Spleen (tissue), 7 donors: ENCODE measurements around the gene ZFC3H1.

Experiments
- POLR2A ChIP-seq, 3 donors: fragments of 450-650 bp; IDR thresholded peaks; one replicate each; pipeline ENCODE4 v1.5.1; 2017; ENCODE audit warnings: antibody characterized with exemption in 3 of 3, mild to moderate bottlenecking in 1 of 3
- POLR2AphosphoS5 ChIP-seq, 3 donors: sonication (generic); formaldehyde crosslinking; IDR thresholded peaks; one replicate each; pipeline ENCODE4 v1.5.1; 2017; ENCODE audit warnings: antibody characterized with exemption in 3 of 3
- TF ChIP-seq, protein P1 (sequence below), 11 experiments: fragments of 200-600 bp in 7 of 11; fragments of 450-650 bp in 4 of 11; sonication (generic) in 4 of 11; IDR thresholded peaks in 8 of 11; conservative IDR thresholded peaks in 3 of 11; 1 replicate in 7 of 11; 2 replicates in 4 of 11; pipeline versions ENCODE4 v1.4.0 to v1.8.0; 2016 to 2021; ENCODE audit warnings: antibody characterized with exemption in 11 of 11, inconsistent platforms in 4 of 11, mild to moderate bottlenecking in 1 of 11
- donor health status: DM: no; HTN: no; CAD: no; lungs with moderate emphysema.
- donor health status: DM: no; HTN: no; CAD: no.
- donor health status: DM: no; HTN: no; CAD: no.

DNA sequence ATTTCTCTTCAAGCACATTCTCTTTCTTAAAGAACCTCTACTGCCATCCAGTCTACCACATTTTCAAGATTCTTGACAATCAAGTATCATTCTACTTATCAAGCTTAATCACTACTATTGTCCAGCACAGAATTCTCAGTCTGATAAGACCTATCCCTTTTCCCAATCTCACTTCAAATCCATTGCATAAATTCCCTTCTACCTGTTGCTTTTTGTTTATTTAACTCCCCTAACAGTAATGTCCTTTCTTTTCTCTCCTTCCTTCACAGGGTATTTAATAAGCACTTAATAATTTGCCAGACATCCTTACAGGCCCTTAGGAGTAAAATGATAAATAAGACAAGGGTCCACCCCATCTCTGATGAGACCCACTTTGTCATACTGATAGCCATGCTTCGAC, 41.7 kb downstream of the ZFC3H1 start:
- TF ChIP-seq POLR2AphosphoS5 (IDR thresholded peaks at IDR 0.05) (no peak), POLR2A (IDR thresholded peaks at IDR 0.05) (no peak)
- TF ChIP-seq, protein P1, sequence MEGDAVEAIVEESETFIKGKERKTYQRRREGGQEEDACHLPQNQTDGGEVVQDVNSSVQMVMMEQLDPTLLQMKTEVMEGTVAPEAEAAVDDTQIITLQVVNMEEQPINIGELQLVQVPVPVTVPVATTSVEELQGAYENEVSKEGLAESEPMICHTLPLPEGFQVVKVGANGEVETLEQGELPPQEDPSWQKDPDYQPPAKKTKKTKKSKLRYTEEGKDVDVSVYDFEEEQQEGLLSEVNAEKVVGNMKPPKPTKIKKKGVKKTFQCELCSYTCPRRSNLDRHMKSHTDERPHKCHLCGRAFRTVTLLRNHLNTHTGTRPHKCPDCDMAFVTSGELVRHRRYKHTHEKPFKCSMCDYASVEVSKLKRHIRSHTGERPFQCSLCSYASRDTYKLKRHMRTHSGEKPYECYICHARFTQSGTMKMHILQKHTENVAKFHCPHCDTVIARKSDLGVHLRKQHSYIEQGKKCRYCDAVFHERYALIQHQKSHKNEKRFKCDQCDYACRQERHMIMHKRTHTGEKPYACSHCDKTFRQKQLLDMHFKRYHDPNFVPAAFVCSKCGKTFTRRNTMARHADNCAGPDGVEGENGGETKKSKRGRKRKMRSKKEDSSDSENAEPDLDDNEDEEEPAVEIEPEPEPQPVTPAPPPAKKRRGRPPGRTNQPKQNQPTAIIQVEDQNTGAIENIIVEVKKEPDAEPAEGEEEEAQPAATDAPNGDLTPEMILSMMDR (IDR thresholded peaks at IDR 0.05 in 8 of 11, conservative IDR thresholded peaks at IDR 0.05 in 3 of 11) = no peak
